ENCODE results near the gene SLC35B3. TPM values are rescaled to one million over a fixed set of nuclear protein-coding genes. Genes with fewer than 3 reads are reported as not detected.
A peak's percentile ranks its signal among the peaks of the same experiment; 100 is the strongest.

The SLC35B3 gene
- total RNA-seq: 11.3 TPM

- Histone ChIP-seq H3K27ac (peak within 1 kb of the TSS; percentile 75 to 85), H3K9me3 (no peaks in the 10 kb centered on the region), H3K27me3 (no peaks in the 10 kb centered on the region), H3K4me3 (peak within 1 kb of the TSS; percentile 62 to 74), H3K4me1 (peaks cover 0 to 17% of the 10 kb centered on the region in 2 donors), H3K36me3 (no peaks in the 10 kb centered on the region)
- no peak for TF ChIP-seq CTCF (IDR thresholded peaks at IDR 0.05)
- intact Hi-C loops (cut with DNase I): loop anchor here (5.0 to 10.0 kb wide), 4 partner anchors 330 to 1970 kb away; partner anchors contain the start of genes EEF1E1 and TXNDC5
- peak; percentile 75 to 97 for DNase-seq (ENCODE audit: low spot score in 2 of 2)
Observed at GRCh38 chr6:8435093-8435844, at the start of gene SLC35B3. Gene SLC35B3, minus strand, starts transcription at chr6:8435545.

- DNase-seq (ENCODE audit: low spot score in 2 of 2): no peak
- no peaks in the 10 kb centered on the region for H3K27me3 ChIP-seq
- no peaks in the 10 kb centered on the region for H3K4me1 ChIP-seq
- H3K9me3 ChIP-seq: no peaks in the 10 kb centered on the region
- H3K36me3 ChIP-seq: no peaks in the 10 kb centered on the region
- no peak overlapping the region for H3K27ac ChIP-seq
- TF ChIP-seq CTCF (IDR thresholded peaks at IDR 0.05): no peak
- no peak overlapping the region for H3K4me3 ChIP-seq
- intact Hi-C loops (cut with DNase I): no loop called here
Observed at GRCh38 chr6:8483650-8484049, 48.3 kb upstream of the SLC35B3 start.

GRCh38 chr6:8481727-8482126 lies 46.4 kb upstream of the SLC35B3 start:
- no peaks in the 10 kb centered on the region for H3K4me1 ChIP-seq
- no peak overlapping the region for H3K27ac ChIP-seq
- peaks cover 0 to 8% of the 10 kb centered on the region in 2 donors for H3K9me3 ChIP-seq
- H3K4me3 ChIP-seq: no peak overlapping the region
- H3K27me3 ChIP-seq: no peaks in the 10 kb centered on the region
- intact Hi-C loops (cut with DNase I): no loop called here
- H3K36me3 ChIP-seq: no peaks in the 10 kb centered on the region
- no peak for DNase-seq (ENCODE audit: low spot score in 2 of 2)
- no peak for TF ChIP-seq CTCF (IDR thresholded peaks at IDR 0.05)

GRCh38 chr6:8478418-8478817 lies 43.1 kb upstream of the SLC35B3 start:
- Histone ChIP-seq H3K27me3 (no peaks in the 10 kb centered on the region), H3K4me1 (no peaks in the 10 kb centered on the region), H3K36me3 (no peaks in the 10 kb centered on the region), H3K4me3 (no peak overlapping the region), H3K27ac (no peak overlapping the region), H3K9me3 (peaks cover 0 to 8% of the 10 kb centered on the region in 2 donors)
- no peak for DNase-seq (ENCODE audit: low spot score in 2 of 2)
- no peak for TF ChIP-seq CTCF (IDR thresholded peaks at IDR 0.05)
- intact Hi-C loops (cut with DNase I): no loop called here

- no peak overlapping the region for H3K4me3 ChIP-seq
- TF ChIP-seq CTCF (IDR thresholded peaks at IDR 0.05): no peak
- no peak overlapping the region for H3K27ac ChIP-seq
- H3K36me3 ChIP-seq: no peaks in the 10 kb centered on the region
- no peaks in the 10 kb centered on the region for H3K4me1 ChIP-seq
- H3K9me3 ChIP-seq: peaks cover 0 to 8% of the 10 kb centered on the region in 2 donors
- intact Hi-C loops (cut with DNase I): no loop called here
- no peaks in the 10 kb centered on the region for H3K27me3 ChIP-seq
- DNase-seq (ENCODE audit: low spot score in 2 of 2): no peak
Observed at GRCh38 chr6:8476656-8477055, 41.3 kb upstream of the SLC35B3 start.
